Measurements from ENCODE around the gene NHSL1. TPM values are rescaled to one million over a fixed set of nuclear protein-coding genes. Genes with fewer than 3 reads are reported as not detected.

Gene NHSL1
- total RNA-seq, 1 donor from 2014 or later: 33.5 TPM

DNA sequence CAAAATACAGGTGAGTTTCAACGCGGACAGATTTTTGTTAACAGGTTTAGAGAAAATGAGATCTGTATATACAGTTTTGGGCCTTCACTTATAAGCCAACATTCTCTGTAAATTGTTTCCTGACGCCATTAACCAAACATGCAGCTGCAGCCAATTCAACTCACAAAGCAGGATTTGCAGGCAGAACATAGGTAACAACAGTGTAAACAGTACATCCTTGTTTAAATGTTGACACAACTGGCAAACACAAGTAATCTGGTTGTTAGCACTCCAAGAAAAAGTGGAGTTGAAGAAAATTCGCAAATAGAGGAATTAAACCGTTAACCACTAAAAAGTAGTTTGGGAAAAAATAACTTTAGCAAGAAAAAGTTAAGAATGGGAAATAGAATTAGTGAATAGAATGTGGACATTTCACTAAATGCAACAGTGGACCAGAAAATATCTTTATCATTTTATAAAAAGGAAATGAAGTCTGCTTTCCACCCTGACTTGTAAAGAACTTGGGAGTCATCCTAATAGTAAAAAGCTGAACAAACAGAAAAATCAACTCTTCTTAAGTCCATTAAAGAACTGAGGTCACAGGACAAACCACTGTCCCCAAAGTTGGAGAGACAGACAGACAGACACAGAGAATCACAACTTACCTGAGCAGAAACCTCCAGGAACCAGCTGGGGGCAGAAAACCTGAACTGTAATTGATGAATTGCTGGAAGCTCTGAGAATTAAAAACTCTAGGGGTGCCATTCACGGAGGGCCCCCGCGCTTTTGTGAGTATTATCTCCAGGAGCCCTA, 111.5 kb downstream of the NHSL1 start:
- H3K4me1 ChIP-seq (ENCODE audit: insufficient read depth, low read length): no peaks in the 10 kb centered on the region
- Mint-ChIP-seq H3K36me3 (ENCODE audit: low read depth, unreplicated experiment) (no peaks in the 10 kb centered on the region), H3K4me1 (ENCODE audit: low read depth, unreplicated experiment) (peaks cover 6% of the 10 kb centered on the region), H3K4me3 (ENCODE audit: unreplicated experiment) (no peak overlapping the region), H3K9me3 (ENCODE audit: unreplicated experiment) (no peaks in the 10 kb centered on the region), H3K27me3 (ENCODE audit: low read depth, unreplicated experiment) (no peaks in the 10 kb centered on the region), H3K27ac (ENCODE audit: unreplicated experiment) (no peak overlapping the region)
- H4K20me1 ChIP-seq (ENCODE audit: insufficient read depth, low read length): no peaks in the 10 kb centered on the region
- TF ChIP-seq, protein P1, sequence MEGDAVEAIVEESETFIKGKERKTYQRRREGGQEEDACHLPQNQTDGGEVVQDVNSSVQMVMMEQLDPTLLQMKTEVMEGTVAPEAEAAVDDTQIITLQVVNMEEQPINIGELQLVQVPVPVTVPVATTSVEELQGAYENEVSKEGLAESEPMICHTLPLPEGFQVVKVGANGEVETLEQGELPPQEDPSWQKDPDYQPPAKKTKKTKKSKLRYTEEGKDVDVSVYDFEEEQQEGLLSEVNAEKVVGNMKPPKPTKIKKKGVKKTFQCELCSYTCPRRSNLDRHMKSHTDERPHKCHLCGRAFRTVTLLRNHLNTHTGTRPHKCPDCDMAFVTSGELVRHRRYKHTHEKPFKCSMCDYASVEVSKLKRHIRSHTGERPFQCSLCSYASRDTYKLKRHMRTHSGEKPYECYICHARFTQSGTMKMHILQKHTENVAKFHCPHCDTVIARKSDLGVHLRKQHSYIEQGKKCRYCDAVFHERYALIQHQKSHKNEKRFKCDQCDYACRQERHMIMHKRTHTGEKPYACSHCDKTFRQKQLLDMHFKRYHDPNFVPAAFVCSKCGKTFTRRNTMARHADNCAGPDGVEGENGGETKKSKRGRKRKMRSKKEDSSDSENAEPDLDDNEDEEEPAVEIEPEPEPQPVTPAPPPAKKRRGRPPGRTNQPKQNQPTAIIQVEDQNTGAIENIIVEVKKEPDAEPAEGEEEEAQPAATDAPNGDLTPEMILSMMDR (IDR thresholded peaks at IDR 0.05; ENCODE audit: insufficient read depth, low read depth, low read length): no peak
- no peak for TF ChIP-seq EZH2 (IDR thresholded peaks at IDR 0.05; ENCODE audit: insufficient read depth, low read length)
- no peaks in the 10 kb centered on the region for H3K9me3 ChIP-seq (ENCODE audit: insufficient read depth, low read depth, low read length)
- no peak overlapping the region for H3K4me2 ChIP-seq (ENCODE audit: low read length)
- H3K4me3 ChIP-seq (ENCODE audit: insufficient read depth, low read depth, low read length): no peak overlapping the region
- FAIRE-seq (no peak), DNase-seq (ENCODE audit: low read depth) (no peak)
- no peaks in the 10 kb centered on the region for H3K79me2 ChIP-seq (ENCODE audit: insufficient read depth, low read length)
- no peak overlapping the region for H3K9ac ChIP-seq (ENCODE audit: low read length)
- no peak overlapping the region for H2AFZ ChIP-seq (ENCODE audit: low read depth, low read length)
- no peak overlapping the region for H3K27ac ChIP-seq (ENCODE audit: low read depth, low read length)
- no peaks in the 10 kb centered on the region for H3K27me3 ChIP-seq (ENCODE audit: insufficient read depth, low read length)
- H3K36me3 ChIP-seq (ENCODE audit: insufficient read depth, low read length): no peaks in the 10 kb centered on the region

DNA sequence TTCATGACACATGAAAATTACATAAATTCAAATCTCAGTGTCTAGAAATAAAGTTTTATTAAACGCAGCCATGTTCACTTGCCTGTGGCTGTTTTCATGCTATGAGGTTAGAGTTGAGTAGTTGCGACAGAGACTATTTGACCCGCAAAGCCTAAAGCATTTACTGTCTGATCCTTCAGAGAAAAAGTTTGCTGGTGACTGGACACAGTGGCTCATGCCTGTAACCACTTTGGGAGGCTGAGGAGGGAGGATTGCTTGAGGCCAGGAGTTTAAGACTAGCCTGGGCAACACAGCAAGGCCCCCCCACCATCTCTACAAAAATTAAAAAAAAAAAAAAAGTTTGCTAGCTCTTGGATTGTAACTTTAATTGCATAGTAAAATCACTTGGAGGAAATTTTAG, 112.4 kb downstream of the NHSL1 start:
- no peak overlapping the region for H3K4me3 Mint-ChIP-seq (ENCODE audit: unreplicated experiment)
- no peak for FAIRE-seq
- no peaks in the 10 kb centered on the region for H3K36me3 Mint-ChIP-seq (ENCODE audit: low read depth, unreplicated experiment)
- H3K9ac ChIP-seq (ENCODE audit: low read length): no peak overlapping the region
- no peaks in the 10 kb centered on the region for H3K79me2 ChIP-seq (ENCODE audit: insufficient read depth, low read length)
- no peak for DNase-seq (ENCODE audit: low read depth)
- no peak overlapping the region for H3K27ac Mint-ChIP-seq (ENCODE audit: unreplicated experiment)
- no peaks in the 10 kb centered on the region for H3K27me3 ChIP-seq (ENCODE audit: insufficient read depth, low read length)
- no peak overlapping the region for H3K27ac ChIP-seq (ENCODE audit: low read depth, low read length)
- H3K27me3 Mint-ChIP-seq (ENCODE audit: low read depth, unreplicated experiment): no peaks in the 10 kb centered on the region
- H3K36me3 ChIP-seq (ENCODE audit: insufficient read depth, low read length): no peaks in the 10 kb centered on the region
- H3K4me3 ChIP-seq (ENCODE audit: insufficient read depth, low read depth, low read length): no peak overlapping the region
- peaks cover 11% of the 10 kb centered on the region for H3K4me1 Mint-ChIP-seq (ENCODE audit: low read depth, unreplicated experiment)
- H3K9me3 ChIP-seq (ENCODE audit: insufficient read depth, low read depth, low read length): no peaks in the 10 kb centered on the region
- H3K4me2 ChIP-seq (ENCODE audit: low read length): no peak overlapping the region
- H2AFZ ChIP-seq (ENCODE audit: low read depth, low read length): no peak overlapping the region
- no peaks in the 10 kb centered on the region for H4K20me1 ChIP-seq (ENCODE audit: insufficient read depth, low read length)
- H3K9me3 Mint-ChIP-seq (ENCODE audit: unreplicated experiment): no peaks in the 10 kb centered on the region
- no peak for TF ChIP-seq EZH2 (IDR thresholded peaks at IDR 0.05; ENCODE audit: insufficient read depth, low read length)
- TF ChIP-seq, protein P1 (IDR thresholded peaks at IDR 0.05; ENCODE audit: insufficient read depth, low read depth, low read length): no peak
- no peaks in the 10 kb centered on the region for H3K4me1 ChIP-seq (ENCODE audit: insufficient read depth, low read length)

DNA sequence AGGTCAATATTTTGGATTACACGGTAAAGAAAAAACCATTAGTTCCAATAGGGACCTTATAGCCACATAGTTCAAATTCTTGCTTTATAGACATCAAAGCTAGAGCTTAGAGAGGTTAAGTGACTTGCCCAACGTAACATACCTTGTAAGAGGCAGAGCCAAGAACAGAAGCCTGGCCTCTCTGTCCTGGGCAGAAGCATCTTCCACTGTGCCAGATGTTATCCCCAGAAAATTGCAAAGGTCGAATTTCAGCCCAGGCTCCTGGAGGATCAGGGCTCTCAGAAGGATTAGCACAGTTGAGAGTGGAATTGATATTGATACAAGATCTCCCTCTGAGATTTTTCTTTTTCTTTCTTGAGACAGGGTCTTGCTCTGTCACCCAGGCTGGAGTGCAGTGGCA, 115.5 kb downstream of the NHSL1 start:
- H3K4me1 Mint-ChIP-seq (ENCODE audit: low read depth, unreplicated experiment): peaks cover 11% of the 10 kb centered on the region
- DNase-seq (ENCODE audit: low read depth) (no peak), FAIRE-seq (no peak)
- no peaks in the 10 kb centered on the region for H3K9me3 Mint-ChIP-seq (ENCODE audit: unreplicated experiment)
- Histone ChIP-seq H4K20me1 (ENCODE audit: insufficient read depth, low read length) (no peaks in the 10 kb centered on the region), H2AFZ (ENCODE audit: low read depth, low read length) (no peak overlapping the region), H3K4me2 (ENCODE audit: low read length) (no peak overlapping the region), H3K9me3 (ENCODE audit: insufficient read depth, low read depth, low read length) (no peaks in the 10 kb centered on the region), H3K4me1 (ENCODE audit: insufficient read depth, low read length) (no peaks in the 10 kb centered on the region), H3K27ac (ENCODE audit: low read depth, low read length) (no peak overlapping the region), H3K4me3 (ENCODE audit: insufficient read depth, low read depth, low read length) (no peak overlapping the region), H3K9ac (ENCODE audit: low read length) (no peak overlapping the region), H3K36me3 (ENCODE audit: insufficient read depth, low read length) (no peaks in the 10 kb centered on the region), H3K27me3 (ENCODE audit: insufficient read depth, low read length) (no peaks in the 10 kb centered on the region), H3K79me2 (ENCODE audit: insufficient read depth, low read length) (no peaks in the 10 kb centered on the region)
- TF ChIP-seq, protein P1 (IDR thresholded peaks at IDR 0.05; ENCODE audit: insufficient read depth, low read depth, low read length): no peak
- TF ChIP-seq EZH2 (IDR thresholded peaks at IDR 0.05; ENCODE audit: insufficient read depth, low read length): no peak
- no peak overlapping the region for H3K27ac Mint-ChIP-seq (ENCODE audit: unreplicated experiment)
- no peak overlapping the region for H3K4me3 Mint-ChIP-seq (ENCODE audit: unreplicated experiment)
- H3K27me3 Mint-ChIP-seq (ENCODE audit: low read depth, unreplicated experiment): no peaks in the 10 kb centered on the region
- H3K36me3 Mint-ChIP-seq (ENCODE audit: low read depth, unreplicated experiment): no peaks in the 10 kb centered on the region

Measured in astrocyte (in vitro differentiated cells and primary cell).